Keratinocyte (primary cell): Measurements from ENCODE around the gene SLC37A3. TPM values are rescaled to one million over a fixed set of nuclear protein-coding genes. Genes with fewer than 3 reads are reported as not detected.

Source experiments
- DNase-seq: peaks from one replicate; pipeline ENCODE4 v3.0.0-alpha.2; 2011; ENCODE audit warnings: low read depth, missing footprints, low spot score
- FAIRE-seq: peaks from 2 replicates; lab custom pipeline; 2011; peaks lifted over from hg19 to GRCh38; lab: Jason Lieb, UNC
- H2AFZ ChIP-seq: 2 replicates; pipeline ENCODE4 v1.6.0; 2012; ENCODE audit warnings: low read length, control low read depth, inconsistent platforms; ENCODE audit not compliant: control insufficient read depth
- H3K27ac ChIP-seq: 2 replicates; pipeline ENCODE4 v1.5.1; 2011; ENCODE audit warnings: low read length; ENCODE audit not compliant: control insufficient read depth, insufficient read depth
- H3K27me3 ChIP-seq: 3 replicates; pipeline ENCODE4 v1.6.0; 2011; ENCODE audit warnings: low read length; ENCODE audit not compliant: control insufficient read depth, insufficient read depth; ENCODE audit errors: extremely low read depth
- H3K36me3 ChIP-seq, 2 experiments: 2 replicates in 1 of 2; 3 replicates in 1 of 2; pipeline ENCODE4 v1.5.1; 2011; ENCODE audit warnings: low read length in 2 of 2, mild to moderate bottlenecking in 1 of 2; ENCODE audit not compliant: control insufficient read depth in 2 of 2, insufficient read depth in 2 of 2; ENCODE audit errors: extremely low read depth in 1 of 2
- H3K4me1 ChIP-seq: 3 replicates; pipeline ENCODE4 v1.5.1; 2011; ENCODE audit warnings: low read length; ENCODE audit not compliant: control insufficient read depth, insufficient read depth; ENCODE audit errors: extremely low read depth
- H3K4me2 ChIP-seq: 3 replicates; pipeline ENCODE4 v1.6.0; 2011; ENCODE audit warnings: low read depth, low read length; ENCODE audit not compliant: control insufficient read depth, insufficient read depth; ENCODE audit errors: extremely low read depth
- H3K4me3 ChIP-seq, 3 experiments: fragments of 200-600 bp in 1 of 3; sonication (generic) in 1 of 3; 2 replicates in 2 of 3; 3 replicates in 1 of 3; pipeline ENCODE4 v1.5.1; 2011 to 2016; ENCODE audit warnings: low read length in 3 of 3, mild to moderate bottlenecking in 3 of 3, control low read depth in 2 of 3, inconsistent platforms in 1 of 3, low read depth in 1 of 3, mixed read lengths in 1 of 3, mixed run types in 1 of 3, moderate library complexity in 1 of 3; ENCODE audit not compliant: control insufficient read depth in 2 of 3, insufficient read depth in 2 of 3; ENCODE audit errors: extremely low read depth in 1 of 3
- H3K79me2 ChIP-seq: 2 replicates; pipeline ENCODE4 v1.6.0; 2012; ENCODE audit warnings: low read length; ENCODE audit not compliant: control insufficient read depth, insufficient read depth
- H3K9ac ChIP-seq: 3 replicates; pipeline ENCODE4 v1.6.0; 2011; ENCODE audit warnings: low read length; ENCODE audit not compliant: control insufficient read depth, insufficient read depth; ENCODE audit errors: extremely low read depth
- H3K9me1 ChIP-seq: 3 replicates; pipeline ENCODE4 v1.6.0; 2011; ENCODE audit warnings: low read length; ENCODE audit not compliant: control insufficient read depth, insufficient read depth; ENCODE audit errors: extremely low read depth
- H3K9me3 ChIP-seq: 2 replicates; pipeline ENCODE4 v1.5.1; 2012; ENCODE audit warnings: low read depth, low read length; ENCODE audit not compliant: control insufficient read depth
- H4K20me1 ChIP-seq: 3 replicates; pipeline ENCODE4 v1.6.0; 2011; ENCODE audit warnings: low read length; ENCODE audit not compliant: control insufficient read depth, insufficient read depth; ENCODE audit errors: extremely low read depth
- CTCF ChIP-seq, 3 experiments: IDR thresholded peaks in 1 of 3; conservative IDR thresholded peaks in 1 of 3; optimal IDR thresholded peaks in 1 of 3; 2 replicates in 2 of 3; 3 replicates in 1 of 3; pipeline versions ENCODE3 to v1.5.1; 2011; ENCODE audit warnings: low read length in 3 of 3, mild to moderate bottlenecking in 3 of 3, moderate library complexity in 2 of 3, control low read depth in 1 of 3, inconsistent platforms in 1 of 3; ENCODE audit not compliant: insufficient read depth in 2 of 3; ENCODE audit errors: extremely low read depth in 1 of 3
- EZH2 ChIP-seq: IDR thresholded peaks from one replicate; pipeline ENCODE4 v1.6.1; 2012; ENCODE audit warnings: inconsistent platforms, mild to moderate bottlenecking, low read length, moderate library complexity
- dilution Hi-C: fragments of 300-500 bp; cut with MboI; formaldehyde crosslinking; loops from one replicate; pipeline ENCODE4 v1.7.0; 2020; ENCODE audit warnings: low sequenced_read_pairs; ENCODE audit not compliant: extremely low pct_ligation_motif_present
- polyA plus RNA-seq, 5 experiments: library from polyadenylated mRNA; depleted of rRNA in 3 of 5; stranded (reverse) in 3 of 5; stranded (forward) in 1 of 5; unstranded in 1 of 5; fragments of >200 nt; gene quantifications; 1 replicate in 1 of 5; 2 replicates in 3 of 5; 3 replicates in 1 of 5; pipeline versions ENCODE4 v1.2.1 to v1.2.3, GENCODE V29; 2011 to 2012; ENCODE audit warnings: missing spikeins in 2 of 5, low read depth in 1 of 5, low replicate concordance in 1 of 5

The SLC37A3 gene
- polyA plus RNA-seq, 1 donor (not counting 4 experiments of a cell fraction or from before 2014, with no cell fraction given) = 51.4 TPM

- Histone ChIP-seq H3K4me2 (no peak overlapping the region), H2AFZ (no peak overlapping the region), H3K9me3 (no peaks in the 10 kb centered on the region), H3K79me2 (peaks cover 7% of the 10 kb centered on the region), H3K4me3 (no peak overlapping the region), H4K20me1 (no peaks in the 10 kb centered on the region), H3K27ac (no peak overlapping the region), H3K36me3 (no peaks in the 10 kb centered on the region), H3K9ac (no peak overlapping the region), H3K27me3 (no peaks in the 10 kb centered on the region), H3K4me1 (peaks cover 10% of the 10 kb centered on the region), H3K9me1 (no peaks in the 10 kb centered on the region)
- dilution Hi-C loops = no loop called here
- no peak for DNase-seq
- FAIRE-seq = no peak
- TF ChIP-seq CTCF (optimal IDR thresholded peaks at IDR 0.05 in 1 of 3, IDR thresholded peaks at IDR 0.05 in 1 of 3, conservative IDR thresholded peaks at IDR 0.05 in 1 of 3; ENCODE audit: extremely low read depth in 1 of 3, insufficient read depth in 2 of 3, low read length in 3 of 3) (no peak), EZH2 (no peak)
These were observed 4.0 kb upstream of the SLC37A3 start for GRCh38 chr7:140402178-140402835.

- no peak overlapping the region for H2AFZ ChIP-seq
- H3K27ac ChIP-seq = no peak overlapping the region
- no peaks in the 10 kb centered on the region for H4K20me1 ChIP-seq
- no peak overlapping the region for H3K4me3 ChIP-seq
- dilution Hi-C loops = no loop called here
- FAIRE-seq (no peak), DNase-seq (no peak)
- peaks cover 18% of the 10 kb centered on the region for H3K4me1 ChIP-seq
- no peaks in the 10 kb centered on the region for H3K9me3 ChIP-seq
- peaks cover 26% of the 10 kb centered on the region for H3K79me2 ChIP-seq
- H3K9me1 ChIP-seq = peaks cover 3% of the 10 kb centered on the region
- no peaks in the 10 kb centered on the region for H3K36me3 ChIP-seq
- no peaks in the 10 kb centered on the region for H3K27me3 ChIP-seq
- no peak overlapping the region for H3K4me2 ChIP-seq
- no peak overlapping the region for H3K9ac ChIP-seq
- TF ChIP-seq EZH2 = no peak
- no peak for TF ChIP-seq CTCF (optimal IDR thresholded peaks at IDR 0.05 in 1 of 3, IDR thresholded peaks at IDR 0.05 in 1 of 3, conservative IDR thresholded peaks at IDR 0.05 in 1 of 3; ENCODE audit: extremely low read depth in 1 of 3, insufficient read depth in 2 of 3, low read length in 3 of 3)
These were observed 2.1 kb upstream of the SLC37A3 start for GRCh38 chr7:140400381-140400780.
